IPS-11a (cell line): ENCODE results near the gene ZFHX3.
A peak's percentile ranks its signal among the peaks of the same experiment; 100 is the strongest.

Source experiments
- H3K4me3 ChIP-seq: one replicate; pipeline ENCODE4 v1.5.1; 2013; ENCODE audit warnings: low read depth, low read length, control low read depth

The ZFHX3 gene

DNA sequence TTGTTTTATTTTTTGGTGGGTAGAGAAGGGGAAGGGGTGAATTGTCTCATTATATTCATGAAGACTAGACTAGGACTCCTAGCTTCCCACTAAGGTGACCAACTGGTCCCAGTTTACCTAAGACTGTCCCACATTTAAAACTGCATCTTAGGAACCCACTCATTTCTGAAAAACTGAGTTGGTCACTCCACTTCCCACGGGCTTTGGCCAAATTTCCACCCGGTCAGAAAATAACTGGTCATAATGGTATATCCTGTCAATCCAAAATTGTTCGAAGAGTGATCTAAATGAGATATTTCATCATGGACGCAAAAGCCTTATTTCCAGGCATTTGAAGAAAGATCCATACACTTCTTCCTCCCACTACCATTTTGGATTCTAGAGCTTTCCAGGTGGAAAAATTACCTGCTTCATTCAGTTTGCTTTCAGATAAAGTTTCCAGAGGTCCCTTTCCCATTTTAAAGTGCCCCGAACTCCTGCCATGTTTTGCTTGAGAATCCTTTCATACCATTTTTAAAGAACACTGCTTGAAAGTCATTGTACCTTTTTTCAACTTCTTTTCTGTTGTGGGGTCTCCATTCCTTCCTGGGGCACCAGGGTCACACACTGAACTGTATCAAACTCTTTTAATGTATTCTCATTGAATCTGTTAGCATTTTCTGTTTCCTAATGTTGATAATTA is 21.8 kb upstream of the ZFHX3 start:
- H3K4me3 ChIP-seq = no peak overlapping the region

DNA sequence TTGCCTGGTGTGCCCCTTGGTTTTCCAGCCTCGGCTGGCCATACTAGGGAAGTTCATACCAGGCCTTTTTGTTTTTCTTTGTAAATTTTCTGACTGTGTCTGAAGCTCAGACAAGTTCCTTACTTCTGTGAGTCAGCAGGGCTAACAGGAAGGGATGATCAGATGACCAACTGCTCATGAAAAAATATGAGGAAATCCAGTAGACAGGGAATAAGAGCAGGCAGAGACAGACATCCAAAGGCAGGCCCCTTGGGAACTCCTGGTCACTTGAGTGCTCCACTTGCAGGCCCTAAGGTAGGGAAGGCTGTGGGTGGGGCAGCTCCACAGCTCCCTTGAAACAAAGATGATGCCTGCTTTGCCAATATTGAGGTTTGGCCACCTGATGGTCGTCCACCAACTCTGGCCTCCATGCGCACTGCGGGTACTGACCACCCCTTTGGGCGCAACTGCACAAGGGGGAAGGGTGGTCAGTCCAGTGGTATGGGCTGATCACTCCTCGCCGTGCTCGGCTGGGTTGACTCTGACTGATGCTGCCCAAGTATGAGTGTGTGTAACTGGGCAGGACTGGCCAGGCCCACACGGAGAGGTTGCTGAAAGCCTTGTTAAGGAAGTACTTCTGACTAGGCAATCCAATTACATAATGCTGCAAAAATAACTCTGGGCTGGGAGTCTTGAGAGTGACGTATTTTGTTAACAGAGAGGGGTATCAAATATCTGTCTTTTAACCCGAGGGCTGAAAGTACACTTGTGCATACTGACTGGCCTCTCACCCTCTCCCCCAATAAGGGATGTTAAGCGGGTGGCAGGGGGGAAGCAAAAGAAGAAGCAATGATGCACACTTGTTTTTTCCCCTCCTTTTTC is 20.8 kb upstream of the ZFHX3 start:
- H3K4me3 ChIP-seq = no peak overlapping the region

DNA sequence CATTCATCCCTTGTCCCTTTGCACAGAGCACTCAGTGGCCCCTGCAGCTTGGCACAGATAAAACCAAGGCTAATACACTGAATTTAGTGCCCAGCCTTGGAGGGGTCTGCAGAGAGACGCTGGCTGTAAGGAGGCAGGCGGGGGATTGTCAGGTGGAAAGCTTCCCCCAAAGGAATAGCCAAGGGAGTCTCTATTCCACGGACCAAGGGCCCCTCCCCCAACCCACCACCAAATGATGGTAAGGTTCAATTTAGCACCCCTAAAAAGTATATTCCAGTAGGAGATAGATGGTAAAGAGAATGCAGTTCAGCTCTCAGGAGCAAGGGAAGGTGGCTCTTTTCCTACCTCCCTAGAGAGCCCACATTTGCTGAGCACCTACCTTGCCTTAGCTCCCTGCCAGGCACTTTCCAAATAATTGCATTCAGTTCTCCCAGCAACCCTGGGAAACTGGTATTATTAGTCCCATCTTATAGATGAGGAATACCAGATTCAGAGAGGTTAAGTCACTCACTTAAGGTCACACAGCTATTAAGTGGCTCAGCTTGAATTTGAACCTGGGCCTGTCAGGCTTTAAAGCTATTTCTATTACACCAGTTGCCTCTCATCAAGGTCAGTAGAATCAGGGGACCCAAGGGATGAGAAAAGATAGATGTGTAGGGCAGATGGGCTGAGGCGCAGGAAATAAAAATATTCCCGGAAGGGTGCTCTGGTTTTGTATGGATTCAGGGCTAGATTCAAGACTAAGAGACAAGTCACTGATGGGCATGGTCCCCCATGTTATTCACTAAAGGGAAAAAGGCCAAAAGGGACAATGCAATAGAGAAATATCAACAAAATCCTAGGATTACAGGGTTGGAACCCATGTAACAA is 20.0 kb upstream of the ZFHX3 start:
- H3K4me3 ChIP-seq = no peak overlapping the region

DNA sequence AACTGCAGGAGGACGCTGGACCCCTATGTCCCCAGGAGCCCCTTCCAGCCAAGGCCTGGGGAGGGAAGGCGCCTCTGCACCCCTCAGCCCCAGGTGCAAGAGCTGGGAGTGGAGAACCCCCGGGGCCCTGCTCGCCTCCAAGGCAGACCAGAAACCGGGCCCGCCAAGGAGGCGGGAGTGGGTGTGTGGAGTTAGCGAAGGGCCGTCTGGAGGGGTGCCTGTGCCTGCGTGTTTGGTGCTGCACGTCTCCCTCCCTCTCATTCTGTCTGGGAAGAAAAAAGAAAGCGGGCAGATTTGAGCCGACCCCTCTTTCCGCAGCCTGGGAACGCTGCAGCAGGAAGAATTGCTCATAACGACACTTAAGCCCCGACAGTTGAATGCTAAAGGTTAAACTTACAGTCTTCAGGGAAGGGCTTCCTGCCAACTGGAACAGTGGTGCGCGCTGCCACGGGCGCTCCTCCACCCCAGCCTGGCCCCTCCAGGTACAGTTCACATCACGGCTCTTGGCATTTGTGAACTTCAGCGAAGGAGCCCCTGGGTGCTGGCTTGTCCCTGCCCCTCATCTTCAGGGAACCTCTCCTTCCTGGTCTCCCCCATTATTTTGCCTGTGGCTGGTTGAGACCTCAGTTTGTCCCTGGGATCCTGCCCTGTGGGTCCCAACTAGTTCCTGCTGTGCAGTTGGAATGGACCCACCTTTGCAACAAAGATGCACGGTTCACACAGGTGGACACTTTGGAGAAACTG is 19.2 kb upstream of the ZFHX3 start:
- H3K4me3 ChIP-seq = no peak overlapping the region

DNA sequence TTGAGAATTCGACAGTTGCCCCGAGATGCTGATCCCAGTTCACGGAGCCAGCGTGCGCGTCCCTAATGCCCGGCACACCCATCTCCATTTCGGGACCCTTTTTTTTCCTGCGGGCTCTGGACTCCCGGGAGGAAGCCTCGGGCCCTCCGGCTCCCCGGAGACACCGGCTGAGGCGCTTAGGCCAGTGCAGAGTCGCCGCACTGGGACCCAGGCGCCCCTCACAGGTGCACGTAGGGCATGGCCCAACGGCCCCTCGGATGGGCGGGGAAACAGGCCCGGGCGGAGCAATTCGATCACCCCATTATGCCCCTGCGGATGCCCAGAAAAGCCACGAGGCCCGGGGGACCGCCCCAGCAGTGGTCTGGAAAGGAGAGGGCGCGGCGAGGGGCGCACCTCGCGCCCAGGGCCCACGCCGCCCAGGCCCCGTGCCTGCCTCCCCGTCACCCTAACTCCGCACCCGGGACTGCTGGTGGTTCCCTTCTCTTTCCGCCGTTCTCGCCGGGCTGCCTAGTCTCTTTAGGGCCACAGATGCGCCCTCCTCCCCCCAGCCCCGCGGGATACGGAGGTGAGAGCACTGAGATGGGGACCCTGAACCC is 18.5 kb upstream of the ZFHX3 start:
- peak overlapping the region; percentile 17 for H3K4me3 ChIP-seq

DNA sequence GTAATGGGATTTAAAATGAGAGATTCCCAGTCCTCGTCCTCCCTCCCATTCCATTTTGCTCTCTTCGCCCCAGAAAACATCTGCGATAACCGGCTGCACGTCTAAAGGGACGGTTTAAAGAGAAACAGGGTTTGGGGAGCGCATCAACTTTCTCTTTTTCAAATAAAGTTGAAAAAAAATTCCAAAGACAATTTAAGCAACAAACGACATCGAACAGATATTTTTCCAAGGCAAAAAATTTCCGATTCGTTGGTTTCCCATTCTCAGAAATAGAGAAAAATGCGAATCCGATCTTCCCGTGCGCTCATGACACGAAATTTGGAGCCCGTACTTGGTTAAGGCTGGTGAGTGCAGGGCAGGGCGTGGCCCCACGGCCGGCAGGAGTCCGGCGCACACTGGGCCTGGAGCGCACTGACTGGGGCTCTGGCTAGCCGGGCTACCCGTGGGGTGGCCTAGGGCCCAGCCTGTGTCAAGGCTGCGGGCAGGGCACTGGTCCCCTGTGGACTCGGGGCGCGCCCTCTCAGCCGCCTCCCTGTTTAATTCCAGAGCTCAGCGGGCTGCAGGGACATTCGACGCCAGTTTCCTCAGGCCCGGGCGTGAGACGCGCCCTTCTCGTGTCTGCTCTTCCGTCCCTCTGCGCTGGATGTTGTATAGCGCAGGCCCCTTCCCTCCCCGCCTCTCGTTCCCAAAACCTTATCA is 17.9 kb upstream of the ZFHX3 start:
- H3K4me3 ChIP-seq = peak overlapping the region; percentile 4

DNA sequence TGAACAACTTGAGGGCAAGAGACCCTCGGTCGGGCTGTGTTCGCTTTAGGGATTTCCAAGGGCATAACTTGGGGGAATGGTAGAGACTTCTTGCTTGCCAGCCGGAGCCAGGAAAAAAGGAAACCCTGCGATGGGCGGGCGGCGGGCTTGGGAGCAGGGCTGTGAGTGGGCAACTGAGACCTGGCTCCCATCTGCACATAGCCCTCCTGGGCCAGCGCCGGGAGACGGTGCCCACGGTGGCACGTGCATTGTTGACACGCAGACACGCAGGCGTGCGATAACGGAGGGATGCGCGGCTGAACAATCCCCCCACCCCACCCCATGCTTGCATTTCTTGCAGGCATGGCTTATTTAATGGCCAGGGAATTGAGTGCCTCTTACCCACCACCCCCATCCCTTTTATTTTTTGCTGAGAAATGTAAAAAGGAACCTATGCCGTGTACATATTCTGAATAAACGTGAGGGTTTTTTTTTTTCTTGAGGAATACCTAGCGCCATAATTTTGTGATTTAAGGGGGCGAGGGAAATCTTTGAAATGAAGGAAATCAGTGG is 17.1 kb upstream of the ZFHX3 start:
- no peak overlapping the region for H3K4me3 ChIP-seq

DNA sequence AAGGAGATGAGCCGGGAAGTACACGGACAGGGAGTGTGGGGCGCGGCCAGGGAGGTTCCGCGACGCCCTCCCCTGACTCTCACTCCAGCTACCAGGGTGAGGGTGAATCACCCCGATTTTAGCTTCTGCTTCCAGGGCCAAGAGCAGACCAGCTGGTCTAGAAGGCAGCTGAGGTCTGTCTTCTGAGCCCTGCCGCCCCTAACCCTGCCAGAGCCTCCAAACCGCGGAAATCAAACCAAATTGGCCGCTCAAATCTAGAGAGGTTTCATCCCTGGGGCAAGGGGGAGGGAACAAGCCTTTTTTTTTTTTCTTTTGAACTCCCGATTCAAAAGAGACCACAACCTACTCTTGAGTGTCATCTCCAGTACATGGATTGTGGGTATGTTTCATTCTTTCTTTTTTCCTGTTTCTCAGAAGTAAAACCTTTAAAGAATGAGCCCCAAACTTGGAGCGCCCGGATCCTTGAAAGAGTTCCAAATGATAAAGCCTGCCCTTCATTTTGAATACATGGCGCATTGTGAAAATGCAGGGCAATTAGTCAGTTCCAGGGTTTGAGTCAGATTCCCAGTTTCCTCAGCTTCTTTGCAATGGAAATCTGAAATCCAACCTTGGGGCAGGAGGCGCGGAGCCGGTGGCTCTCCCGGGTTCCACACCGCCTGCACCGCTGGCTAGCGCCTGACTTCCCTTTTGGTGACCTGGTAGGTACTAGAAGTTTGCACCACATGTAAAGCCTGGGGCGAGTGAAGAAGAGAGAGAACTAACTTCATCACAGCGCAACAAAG is 16.5 kb upstream of the ZFHX3 start:
- no peak overlapping the region for H3K4me3 ChIP-seq

DNA sequence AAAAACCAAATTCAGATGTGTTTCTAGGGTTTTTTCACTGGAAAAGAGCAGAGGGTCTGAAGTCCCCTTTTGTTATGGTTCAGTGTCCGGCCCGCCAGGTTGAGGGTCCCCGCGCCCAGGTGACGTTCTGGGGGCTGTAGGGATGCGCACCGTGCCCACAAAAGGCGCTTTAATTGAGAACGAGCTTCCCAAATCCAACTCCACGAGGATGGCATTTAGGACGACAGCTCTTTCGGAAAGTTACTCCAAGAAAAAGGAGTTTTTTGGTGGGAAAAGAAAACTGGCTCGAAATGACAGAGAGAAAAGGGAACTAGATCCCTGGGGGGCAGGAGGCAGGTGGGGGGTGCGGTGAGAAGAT is 15.9 kb upstream of the ZFHX3 start:
- no peak overlapping the region for H3K4me3 ChIP-seq

DNA sequence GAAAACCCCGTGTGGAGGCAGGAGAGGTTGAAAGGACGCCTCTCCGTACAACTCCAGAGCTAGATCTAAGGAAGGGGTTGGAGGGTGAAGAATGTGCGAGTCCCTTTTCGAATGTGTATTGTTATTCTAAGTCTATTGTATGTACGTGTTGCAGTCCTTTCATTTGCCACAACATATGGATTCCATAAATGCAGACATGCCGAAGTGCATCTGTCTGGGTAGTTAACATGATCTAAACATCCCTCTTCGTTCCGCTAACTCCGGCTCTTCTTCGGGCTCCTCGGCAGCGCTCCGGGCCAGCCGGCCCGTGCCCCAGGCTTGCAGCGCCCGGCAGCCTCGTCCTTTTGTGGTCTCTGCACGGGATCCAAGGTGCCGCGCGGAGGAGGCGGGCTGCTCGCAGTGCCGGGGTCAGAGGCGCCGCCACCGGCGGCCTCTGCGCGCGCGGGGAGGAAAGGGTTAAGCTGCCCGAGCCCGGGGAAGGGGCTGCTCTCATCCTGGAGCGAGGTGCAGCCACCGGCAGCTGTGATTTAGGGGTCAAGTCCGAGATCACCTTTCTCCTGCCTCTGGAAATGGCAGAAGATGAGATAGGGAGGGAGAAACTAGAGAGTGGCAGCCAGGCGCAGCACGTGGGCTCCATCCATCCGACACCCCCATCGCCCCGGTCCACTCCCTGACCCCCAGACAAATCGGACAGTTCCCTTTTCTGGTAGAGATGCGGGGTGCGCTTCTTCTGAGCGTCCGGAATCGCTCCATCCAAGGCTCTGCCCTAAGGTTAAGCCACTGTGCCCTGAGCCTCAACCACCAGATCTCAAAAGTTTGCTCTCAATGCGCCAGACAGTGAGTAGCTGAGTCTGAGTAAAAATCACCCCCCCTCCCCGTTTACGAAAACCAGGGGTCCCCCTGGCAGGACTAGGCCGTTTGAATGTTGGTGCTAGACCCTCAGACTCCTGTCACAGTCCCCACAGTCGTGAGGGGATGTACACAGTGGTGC is 15.1 kb upstream of the ZFHX3 start:
- H3K4me3 ChIP-seq = no peak overlapping the region

DNA sequence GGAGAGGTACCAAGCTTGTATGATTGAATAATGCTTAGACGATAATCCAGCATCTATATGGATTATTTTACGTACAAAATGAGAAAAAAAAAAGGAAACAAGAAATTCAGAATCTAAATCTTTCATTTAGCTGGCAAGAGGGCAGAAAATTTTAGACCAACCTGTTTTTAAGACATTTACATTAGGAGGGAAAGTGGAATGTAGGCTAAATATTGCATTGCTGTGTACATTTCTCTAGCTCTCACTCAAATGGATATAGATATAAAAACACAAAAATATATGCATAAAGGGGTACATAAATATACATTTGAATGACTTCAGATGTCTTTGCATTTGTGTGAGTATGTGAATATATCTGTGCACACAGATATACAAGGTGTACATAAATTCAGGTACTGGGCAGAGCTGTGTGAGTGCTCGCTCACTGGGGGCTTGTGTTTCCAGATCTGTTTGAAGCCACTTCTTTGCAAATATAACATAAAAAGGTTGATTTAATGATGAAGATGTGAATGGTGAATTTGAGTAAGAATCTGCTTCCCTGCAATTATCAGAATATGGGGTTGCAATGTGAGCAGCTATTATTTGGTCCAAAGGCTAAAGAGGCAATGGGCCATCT is 14.2 kb upstream of the ZFHX3 start:
- no peak overlapping the region for H3K4me3 ChIP-seq

DNA sequence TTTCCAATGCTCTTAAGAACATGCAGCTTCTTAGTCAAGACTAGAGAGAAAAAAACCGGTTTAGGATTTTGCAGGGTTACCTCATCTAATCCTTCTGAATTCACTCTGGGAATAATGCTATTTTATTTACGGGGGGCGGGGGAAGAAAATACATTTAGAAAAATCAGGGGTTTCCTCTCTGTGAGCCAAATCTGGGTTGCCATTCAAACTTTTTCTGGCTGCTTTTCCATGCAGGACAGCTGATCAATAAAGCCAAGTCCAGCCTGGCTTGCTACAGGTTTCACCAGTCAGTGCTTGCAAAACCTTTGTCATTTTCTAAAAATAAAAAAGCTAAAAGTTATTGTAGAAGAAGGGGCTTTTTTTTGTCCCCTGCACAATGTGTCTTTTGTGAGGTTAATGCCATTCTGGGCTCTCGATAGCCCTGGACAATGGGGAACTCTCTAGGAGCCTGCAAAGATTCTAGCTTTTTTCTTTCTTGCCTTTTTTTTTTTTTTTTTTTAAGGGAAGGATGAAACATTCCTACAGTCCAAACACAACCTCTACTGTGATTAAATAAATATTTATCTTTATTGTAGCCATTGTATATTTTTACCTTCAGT is 13.1 kb upstream of the ZFHX3 start:
- no peak overlapping the region for H3K4me3 ChIP-seq

DNA sequence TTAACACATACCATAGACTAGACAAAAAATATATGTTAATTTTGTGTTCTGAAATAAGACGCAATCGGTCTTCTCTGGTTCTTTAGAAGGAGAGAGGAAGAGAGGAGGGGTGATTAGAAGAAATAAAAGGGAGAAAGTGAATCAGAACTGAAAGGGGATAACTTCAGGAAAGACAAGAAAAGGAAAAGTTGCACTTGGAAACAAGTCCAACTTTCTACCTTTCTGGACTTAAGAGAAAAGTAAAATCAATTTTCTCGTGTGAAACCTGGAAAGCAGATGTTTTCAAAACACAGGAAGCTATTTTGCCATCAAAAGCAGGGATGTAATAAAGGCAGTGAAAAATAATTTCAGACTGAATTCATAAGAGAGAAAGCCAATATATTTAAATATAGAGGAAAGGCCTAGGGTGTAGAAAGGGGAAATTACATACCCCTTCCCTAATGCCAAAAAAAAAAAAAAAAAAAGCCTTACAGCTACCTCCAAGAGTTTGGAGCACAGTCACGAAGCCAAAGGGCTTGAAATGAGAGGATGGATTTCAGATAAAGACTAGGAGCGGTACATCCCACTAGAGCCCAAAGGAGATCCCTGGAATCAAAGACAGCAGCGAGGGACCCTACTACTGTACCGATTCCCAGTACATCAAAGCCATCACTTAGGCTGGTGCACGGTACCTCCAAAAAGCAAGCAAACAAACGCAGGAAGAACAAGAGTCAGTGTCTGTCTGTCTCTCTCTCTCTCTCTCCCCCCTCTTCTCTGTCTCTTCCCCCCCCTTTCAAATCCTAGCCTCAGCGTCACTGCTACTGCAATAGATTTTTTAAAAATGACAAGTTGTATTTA is 12.1 kb upstream of the ZFHX3 start:
- H3K4me3 ChIP-seq = no peak overlapping the region

DNA sequence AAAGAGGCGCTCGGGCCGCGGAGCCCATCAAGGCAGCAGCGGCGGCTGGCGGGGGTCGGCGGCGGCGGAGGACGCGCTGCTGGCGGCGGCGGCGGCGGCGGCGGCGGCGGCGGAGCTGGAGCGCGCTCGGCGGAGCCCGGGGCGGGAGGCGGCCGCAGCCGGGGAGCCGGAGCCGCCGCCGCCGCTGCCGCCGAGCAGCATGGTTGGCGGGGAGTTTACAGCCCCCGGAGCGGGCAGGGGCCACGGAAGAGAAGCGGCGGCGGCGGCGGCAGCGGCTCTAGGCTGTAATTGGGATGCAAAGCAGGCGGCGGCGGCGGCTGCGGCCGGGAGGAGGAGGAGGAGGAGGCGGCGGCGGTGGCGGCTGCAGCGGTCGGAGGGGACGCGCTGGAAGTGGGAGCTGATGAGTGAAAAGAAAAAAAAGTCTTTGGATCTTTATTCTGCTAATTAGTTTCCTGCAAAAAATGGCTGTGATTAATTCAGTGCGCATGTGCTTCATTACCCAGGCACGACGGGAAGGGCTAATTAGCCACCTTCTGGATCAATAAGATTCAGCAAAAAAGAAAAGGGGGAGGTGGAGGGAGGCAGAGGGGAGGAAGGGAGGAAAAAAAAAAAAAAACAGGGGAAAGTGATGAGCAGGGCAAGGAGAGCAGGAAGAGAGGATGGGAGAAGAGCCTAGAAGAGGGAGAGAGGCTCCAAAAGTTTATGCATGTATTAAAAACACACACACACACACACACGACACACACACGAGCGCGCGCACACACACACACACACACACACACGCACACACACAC is 10.9 kb upstream of the ZFHX3 start:
- H3K4me3 ChIP-seq = no peak overlapping the region

DNA sequence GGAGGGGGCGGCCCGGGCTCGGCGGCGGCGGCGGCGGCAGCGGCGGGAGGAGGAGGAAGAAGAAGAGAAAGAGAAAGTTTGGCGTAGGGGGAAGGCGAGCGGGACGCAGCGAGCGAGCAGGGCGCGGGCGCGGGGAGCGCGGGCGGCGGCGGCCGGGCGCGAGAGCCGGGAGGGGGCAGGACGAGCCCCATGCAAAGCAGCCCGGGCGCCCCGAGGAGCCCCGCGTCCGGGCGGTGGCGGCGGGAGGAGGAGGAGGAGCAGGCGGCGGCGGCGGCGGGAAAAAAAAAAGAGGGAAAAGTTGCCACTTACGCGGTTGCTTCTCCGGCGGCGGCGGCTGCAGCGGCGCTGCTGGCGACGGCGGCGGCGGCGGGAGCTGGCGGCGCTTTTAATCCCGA is 10.3 kb upstream of the ZFHX3 start:
- H3K4me3 ChIP-seq = no peak overlapping the region
